ENCODE data around the gene ERI3. TPM values are rescaled to one million over a fixed set of nuclear protein-coding genes. Genes with fewer than 3 reads are reported as not detected.

The ERI3 gene
- total RNA-seq, 1 experiment from 2014 or later = 83.3 TPM

GRCh38 chr1:44310006-44310405, 45.1 kb downstream of the ERI3 start:
- peaks cover 11% of the 10 kb centered on the region for H3K36me3 ChIP-seq (ENCODE audit: control insufficient read depth, insufficient read depth, low read length)
- ATAC-seq = no peak
- DNase-seq (ENCODE audit: low read depth, low spot score) = no peak
- no peaks in the 10 kb centered on the region for H3K9me3 ChIP-seq (ENCODE audit: control insufficient read depth, insufficient read depth, low read depth, low read length)
- ChIA-PET POLR2A (no interaction called here), CTCF (no interaction called here)
- no peaks in the 10 kb centered on the region for H3K27me3 ChIP-seq (ENCODE audit: control insufficient read depth, insufficient read depth, low read length)
- H3K4me1 ChIP-seq (ENCODE audit: control insufficient read depth, insufficient read depth, low read length) = no peaks in the 10 kb centered on the region
- intact Hi-C loops (cut with micrococcal nuclease; ENCODE audit: unreplicated experiment) = no loop called here
- no peak overlapping the region for H3K4me3 ChIP-seq (ENCODE audit: low read depth in 2 of 2, low read length in 2 of 2)
- TF ChIP-seq POLR2AphosphoS5 (IDR thresholded peaks at IDR 0.05; ENCODE audit: low read depth, low read length) (no peak), CTCF (IDR thresholded peaks at IDR 0.05) (no peak), TCF7L2 (IDR thresholded peaks at IDR 0.05; ENCODE audit: low read depth, low read length) (no peak), SIN3A (IDR thresholded peaks at IDR 0.05; ENCODE audit: borderline replicate concordance, insufficient read depth, low read depth, low read length) (no peak)
- TF ChIP-seq, protein P1, sequence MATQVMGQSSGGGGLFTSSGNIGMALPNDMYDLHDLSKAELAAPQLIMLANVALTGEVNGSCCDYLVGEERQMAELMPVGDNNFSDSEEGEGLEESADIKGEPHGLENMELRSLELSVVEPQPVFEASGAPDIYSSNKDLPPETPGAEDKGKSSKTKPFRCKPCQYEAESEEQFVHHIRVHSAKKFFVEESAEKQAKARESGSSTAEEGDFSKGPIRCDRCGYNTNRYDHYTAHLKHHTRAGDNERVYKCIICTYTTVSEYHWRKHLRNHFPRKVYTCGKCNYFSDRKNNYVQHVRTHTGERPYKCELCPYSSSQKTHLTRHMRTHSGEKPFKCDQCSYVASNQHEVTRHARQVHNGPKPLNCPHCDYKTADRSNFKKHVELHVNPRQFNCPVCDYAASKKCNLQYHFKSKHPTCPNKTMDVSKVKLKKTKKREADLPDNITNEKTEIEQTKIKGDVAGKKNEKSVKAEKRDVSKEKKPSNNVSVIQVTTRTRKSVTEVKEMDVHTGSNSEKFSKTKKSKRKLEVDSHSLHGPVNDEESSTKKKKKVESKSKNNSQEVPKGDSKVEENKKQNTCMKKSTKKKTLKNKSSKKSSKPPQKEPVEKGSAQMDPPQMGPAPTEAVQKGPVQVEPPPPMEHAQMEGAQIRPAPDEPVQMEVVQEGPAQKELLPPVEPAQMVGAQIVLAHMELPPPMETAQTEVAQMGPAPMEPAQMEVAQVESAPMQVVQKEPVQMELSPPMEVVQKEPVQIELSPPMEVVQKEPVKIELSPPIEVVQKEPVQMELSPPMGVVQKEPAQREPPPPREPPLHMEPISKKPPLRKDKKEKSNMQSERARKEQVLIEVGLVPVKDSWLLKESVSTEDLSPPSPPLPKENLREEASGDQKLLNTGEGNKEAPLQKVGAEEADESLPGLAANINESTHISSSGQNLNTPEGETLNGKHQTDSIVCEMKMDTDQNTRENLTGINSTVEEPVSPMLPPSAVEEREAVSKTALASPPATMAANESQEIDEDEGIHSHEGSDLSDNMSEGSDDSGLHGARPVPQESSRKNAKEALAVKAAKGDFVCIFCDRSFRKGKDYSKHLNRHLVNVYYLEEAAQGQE (IDR thresholded peaks at IDR 0.05; ENCODE audit: insufficient read depth in 1 of 2, low read depth in 2 of 2, low read length in 1 of 2) = no peak
- no peak overlapping the region for H3K27ac ChIP-seq (ENCODE audit: low read length)
- no TSS peak for BruUV-seq (replicated peaks)
- in situ Hi-C loops (cut with HindIII; ENCODE audit: low pct_unique_long_range_greater_than_20kb, low sequenced_read_pairs) = no loop called here

DNA sequence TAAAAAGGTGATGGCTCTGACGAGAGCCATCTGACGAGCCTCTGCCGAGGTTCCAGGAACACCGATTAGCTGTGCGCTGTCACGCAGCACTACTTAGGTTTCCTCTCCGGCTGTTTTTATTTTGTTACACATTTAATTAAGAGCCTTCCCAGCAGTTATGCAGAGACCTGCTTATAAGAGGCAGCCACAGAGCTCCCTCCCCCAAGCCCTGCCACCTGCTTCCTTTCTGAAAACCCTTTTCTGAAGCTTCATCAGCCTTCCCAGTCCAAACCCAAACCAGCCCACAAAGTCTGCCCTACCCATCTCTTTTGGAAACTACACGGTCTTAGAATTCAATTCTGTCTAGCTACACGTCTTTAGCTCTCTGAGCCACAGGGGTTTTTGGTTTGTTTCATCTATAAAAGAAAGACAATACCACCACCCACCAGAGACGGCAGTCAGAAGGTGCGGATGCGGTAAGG, 49.1 kb downstream of the ERI3 start:
- CTCF ChIA-PET = interaction anchor here (0.6 kb wide), 1 partner anchor 239 kb away, joined by 10 read pairs; no protein-coding TSS in a partner anchor
- TF ChIP-seq, protein P1 (IDR thresholded peaks at IDR 0.05; ENCODE audit: insufficient read depth in 1 of 2, low read depth in 2 of 2, low read length in 1 of 2) = no peak
- TF ChIP-seq TCF7L2 (IDR thresholded peaks at IDR 0.05; ENCODE audit: low read depth, low read length) = no peak
- no peak for TF ChIP-seq CTCF (IDR thresholded peaks at IDR 0.05)
- TF ChIP-seq SIN3A (IDR thresholded peaks at IDR 0.05; ENCODE audit: borderline replicate concordance, insufficient read depth, low read depth, low read length) = no peak
- no peak for TF ChIP-seq POLR2AphosphoS5 (IDR thresholded peaks at IDR 0.05; ENCODE audit: low read depth, low read length)
- H3K27ac ChIP-seq (ENCODE audit: low read length) = no peak overlapping the region
- in situ Hi-C loops (cut with HindIII; ENCODE audit: low pct_unique_long_range_greater_than_20kb, low sequenced_read_pairs) (no loop called here), intact Hi-C loops (cut with micrococcal nuclease; ENCODE audit: unreplicated experiment) (no loop called here)
- H3K27me3 ChIP-seq (ENCODE audit: control insufficient read depth, insufficient read depth, low read length) = no peaks in the 10 kb centered on the region
- H3K4me3 ChIP-seq (ENCODE audit: low read depth in 2 of 2, low read length in 2 of 2) = no peak overlapping the region
- BruUV-seq (replicated peaks) = no TSS peak
- DNase-seq (ENCODE audit: low read depth, low spot score) = no peak
- peaks cover 11% of the 10 kb centered on the region for H3K36me3 ChIP-seq (ENCODE audit: control insufficient read depth, insufficient read depth, low read length)
- POLR2A ChIA-PET = no interaction called here
- no peak for ATAC-seq
- no peaks in the 10 kb centered on the region for H3K9me3 ChIP-seq (ENCODE audit: control insufficient read depth, insufficient read depth, low read depth, low read length)
- H3K4me1 ChIP-seq (ENCODE audit: control insufficient read depth, insufficient read depth, low read length) = no peaks in the 10 kb centered on the region; the same call in 1 of the 2 replicates
